GM23338 (cell line): ENCODE results near the gene GRIK4. TPM values are rescaled to one million over a fixed set of nuclear protein-coding genes. Genes with fewer than 3 reads are reported as not detected.

Source experiments
- ATAC-seq: fragments of 200-7000 bp; cut with Tn5 transposase; 3 replicates; pipeline ENCODE4 v1.9.1; 2020
- DNase-seq: peaks from one replicate; pipeline ENCODE4 v3.0.0-alpha.2; 2015; ENCODE audit warnings: low spot score
- H2AFZ ChIP-seq: fragments of 200-600 bp; sonication (generic); 2 replicates; pipeline ENCODE4 v1.8.0; 2016; ENCODE audit warnings: antibody characterized with exemption, mild to moderate bottlenecking, moderate library complexity
- H3F3A ChIP-seq: fragments of 200-600 bp; sonication (generic); replicated peaks from 2 replicates; pipeline ENCODE4 v1.8.0; 2017; ENCODE audit warnings: antibody characterized with exemption, mixed run types, low read depth
- H3K27ac ChIP-seq: fragments of 200-600 bp; sonication (generic); 2 replicates; pipeline ENCODE4 v1.6.1; 2016; ENCODE audit warnings: low read depth
- H3K27me3 ChIP-seq: fragments of 200-600 bp; sonication (generic); 2 replicates; pipeline ENCODE4 v1.8.0; 2016; ENCODE audit warnings: mild to moderate bottlenecking, mixed run types, moderate library complexity; ENCODE audit not compliant: insufficient read depth
- H3K36me3 ChIP-seq: fragments of 200-600 bp; sonication (generic); 2 replicates; pipeline ENCODE4 v1.8.0; 2016; ENCODE audit warnings: mild to moderate bottlenecking; ENCODE audit not compliant: insufficient read depth
- H3K4me1 ChIP-seq: fragments of 200-600 bp; sonication (generic); 2 replicates; pipeline ENCODE4 v1.8.0; 2016; ENCODE audit warnings: mild to moderate bottlenecking, moderate library complexity; ENCODE audit not compliant: insufficient read depth
- H3K4me2 ChIP-seq: fragments of 200-600 bp; sonication (generic); 2 replicates; pipeline ENCODE4 v1.7.1; 2017; ENCODE audit warnings: mixed run types
- H3K4me3 ChIP-seq: fragments of 200-600 bp; sonication (generic); 2 replicates; pipeline ENCODE4 v1.6.1; 2016; ENCODE audit warnings: mixed run types
- H3K79me2 ChIP-seq: fragments of 200-600 bp; sonication (generic); replicated peaks from 2 replicates; pipeline ENCODE4 v1.8.0; 2017; ENCODE audit warnings: mild to moderate bottlenecking; ENCODE audit not compliant: insufficient read depth
- H3K9me2 ChIP-seq: fragments of 200-600 bp; sonication (generic); 2 replicates; pipeline ENCODE4 v1.8.0; 2017; ENCODE audit not compliant: insufficient read depth
- H4K20me1 ChIP-seq: fragments of 200-600 bp; sonication (generic); replicated peaks from 2 replicates; pipeline ENCODE4 v1.8.0; 2017; ENCODE audit warnings: mild to moderate bottlenecking; ENCODE audit not compliant: insufficient read depth
- H3K27ac Mint-ChIP-seq: 2 replicates; pipeline ENCODE4 v1.8.0; 2020; ENCODE audit warnings: inconsistent platforms, mild to moderate bottlenecking, moderate library complexity, mixed read lengths
- H3K27me3 Mint-ChIP-seq: 3 replicates; pipeline ENCODE4 v1.8.0; 2022; ENCODE audit warnings: low read depth, mild to moderate bottlenecking, moderate library complexity, mixed read lengths, inconsistent platforms; ENCODE audit not compliant: insufficient read depth, poor library complexity
- H3K36me3 Mint-ChIP-seq: 3 replicates; pipeline ENCODE4 v1.8.0; 2021; ENCODE audit warnings: low read depth, mild to moderate bottlenecking, inconsistent platforms, moderate library complexity, mixed read lengths
- H3K4me1 Mint-ChIP-seq: 3 replicates; pipeline ENCODE4 v1.8.0; 2020; ENCODE audit warnings: mild to moderate bottlenecking, inconsistent platforms, mixed read lengths
- H3K4me3 Mint-ChIP-seq: 3 replicates; pipeline ENCODE4 v1.8.0; 2021; ENCODE audit warnings: moderate library complexity, mild to moderate bottlenecking, inconsistent platforms, mixed read lengths
- H3K9me3 Mint-ChIP-seq: 3 replicates; pipeline ENCODE4 v1.8.0; 2020; ENCODE audit warnings: moderate library complexity, mild to moderate bottlenecking, inconsistent platforms, mixed read lengths
- EZH2 ChIP-seq: fragments of 200-600 bp; sonication (generic); IDR thresholded peaks from one replicate; pipeline ENCODE4 v1.8.0; 2017; ENCODE audit warnings: antibody characterized with exemption, mild to moderate bottlenecking, low read depth; ENCODE audit not compliant: unreplicated experiment
- EZH2phosphoT487 ChIP-seq: fragments of 200-600 bp; sonication (generic); IDR thresholded peaks from one replicate; pipeline ENCODE4 v1.8.1; 2018; ENCODE audit warnings: antibody characterized with exemption; ENCODE audit not compliant: unreplicated experiment
- NANOG ChIP-seq: IDR thresholded peaks from 2 replicates; pipeline ENCODE4 v1.6.1; 2016; ENCODE audit warnings: antibody characterized with exemption, borderline replicate concordance
- STAT1 ChIP-seq: IDR thresholded peaks from one replicate; pipeline ENCODE4 v1.6.1; 2016; ENCODE audit warnings: antibody characterized with exemption; ENCODE audit not compliant: unreplicated experiment
- polyA plus RNA-seq: library from polyadenylated mRNA; unstranded; fragments of >200 nt; fragmentation: Nextera tagmentation; extraction: Ambion mirVana; gene quantifications from 2 replicates; pipeline ENCODE4 v1.2.1, GENCODE V29; 2016
- total RNA-seq: library from RNA; depleted of rRNA; stranded (reverse); fragments of >200 nt; shearing (Covaris generic); gene quantifications from 2 replicates; pipeline ENCODE4 v1.2.3, GENCODE V29; 2014
- TF ChIP-seq, protein P1 (sequence below): IDR thresholded peaks from 2 replicates; pipeline ENCODE4 v1.6.1; 2016; ENCODE audit warnings: antibody characterized with exemption
- TF ChIP-seq, protein P2 (sequence below): IDR thresholded peaks from one replicate; pipeline ENCODE4 v1.6.1; 2018; ENCODE audit warnings: antibody characterized with exemption; ENCODE audit not compliant: unreplicated experiment
- TF ChIP-seq, protein P3 (sequence below): fragments of 250-450 bp; sonication (Bioruptor Pico); IDR thresholded peaks from 2 replicates; pipeline ENCODE4 v1.5.0; 2020; ENCODE audit warnings: mild to moderate bottlenecking, moderate library complexity
- TF ChIP-seq, protein P4 (sequence below), 2 experiments: fragments of 200-600 bp in 1 of 2; sonication (generic) in 1 of 2; conservative IDR thresholded peaks; 2 replicates each; pipeline versions ENCODE4 v1.5.1 to v1.6.1; 2016 to 2017; ENCODE audit warnings: antibody characterized with exemption in 2 of 2, low read depth in 2 of 2, mild to moderate bottlenecking in 2 of 2, moderate library complexity in 1 of 2

GRIK4 gene
- total and polyA plus RNA-seq, 2 experiments from 2014 or later = 0.63 to 2.2 TPM

DNA sequence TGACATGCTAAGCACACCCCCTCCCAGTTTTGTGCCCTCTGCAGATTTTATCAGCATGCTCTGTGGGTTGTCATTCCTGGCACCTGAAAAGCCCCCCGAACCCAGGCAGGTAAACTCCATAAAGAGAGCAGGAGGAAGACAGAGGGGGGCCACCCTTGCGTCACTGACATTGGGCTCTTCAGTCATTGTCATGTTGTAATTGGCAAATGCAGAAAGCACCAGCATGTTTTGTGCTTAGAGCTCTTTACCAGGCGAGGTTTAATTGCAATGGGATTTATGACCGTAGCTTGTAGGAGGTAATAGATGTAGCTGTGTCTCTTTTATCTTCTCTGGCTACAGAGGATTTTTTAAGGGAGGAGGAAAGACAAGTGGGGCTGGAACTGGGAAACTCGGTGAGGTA is 201.7 kb downstream of the GRIK4 start (continued):
- TF ChIP-seq, protein P1, sequence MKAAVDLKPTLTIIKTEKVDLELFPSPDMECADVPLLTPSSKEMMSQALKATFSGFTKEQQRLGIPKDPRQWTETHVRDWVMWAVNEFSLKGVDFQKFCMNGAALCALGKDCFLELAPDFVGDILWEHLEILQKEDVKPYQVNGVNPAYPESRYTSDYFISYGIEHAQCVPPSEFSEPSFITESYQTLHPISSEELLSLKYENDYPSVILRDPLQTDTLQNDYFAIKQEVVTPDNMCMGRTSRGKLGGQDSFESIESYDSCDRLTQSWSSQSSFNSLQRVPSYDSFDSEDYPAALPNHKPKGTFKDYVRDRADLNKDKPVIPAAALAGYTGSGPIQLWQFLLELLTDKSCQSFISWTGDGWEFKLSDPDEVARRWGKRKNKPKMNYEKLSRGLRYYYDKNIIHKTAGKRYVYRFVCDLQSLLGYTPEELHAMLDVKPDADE = no peak
- TF ChIP-seq EZH2phosphoT487 (no peak), STAT1 (no peak)
- TF ChIP-seq, protein P2, sequence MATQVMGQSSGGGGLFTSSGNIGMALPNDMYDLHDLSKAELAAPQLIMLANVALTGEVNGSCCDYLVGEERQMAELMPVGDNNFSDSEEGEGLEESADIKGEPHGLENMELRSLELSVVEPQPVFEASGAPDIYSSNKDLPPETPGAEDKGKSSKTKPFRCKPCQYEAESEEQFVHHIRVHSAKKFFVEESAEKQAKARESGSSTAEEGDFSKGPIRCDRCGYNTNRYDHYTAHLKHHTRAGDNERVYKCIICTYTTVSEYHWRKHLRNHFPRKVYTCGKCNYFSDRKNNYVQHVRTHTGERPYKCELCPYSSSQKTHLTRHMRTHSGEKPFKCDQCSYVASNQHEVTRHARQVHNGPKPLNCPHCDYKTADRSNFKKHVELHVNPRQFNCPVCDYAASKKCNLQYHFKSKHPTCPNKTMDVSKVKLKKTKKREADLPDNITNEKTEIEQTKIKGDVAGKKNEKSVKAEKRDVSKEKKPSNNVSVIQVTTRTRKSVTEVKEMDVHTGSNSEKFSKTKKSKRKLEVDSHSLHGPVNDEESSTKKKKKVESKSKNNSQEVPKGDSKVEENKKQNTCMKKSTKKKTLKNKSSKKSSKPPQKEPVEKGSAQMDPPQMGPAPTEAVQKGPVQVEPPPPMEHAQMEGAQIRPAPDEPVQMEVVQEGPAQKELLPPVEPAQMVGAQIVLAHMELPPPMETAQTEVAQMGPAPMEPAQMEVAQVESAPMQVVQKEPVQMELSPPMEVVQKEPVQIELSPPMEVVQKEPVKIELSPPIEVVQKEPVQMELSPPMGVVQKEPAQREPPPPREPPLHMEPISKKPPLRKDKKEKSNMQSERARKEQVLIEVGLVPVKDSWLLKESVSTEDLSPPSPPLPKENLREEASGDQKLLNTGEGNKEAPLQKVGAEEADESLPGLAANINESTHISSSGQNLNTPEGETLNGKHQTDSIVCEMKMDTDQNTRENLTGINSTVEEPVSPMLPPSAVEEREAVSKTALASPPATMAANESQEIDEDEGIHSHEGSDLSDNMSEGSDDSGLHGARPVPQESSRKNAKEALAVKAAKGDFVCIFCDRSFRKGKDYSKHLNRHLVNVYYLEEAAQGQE = no peak

DNA sequence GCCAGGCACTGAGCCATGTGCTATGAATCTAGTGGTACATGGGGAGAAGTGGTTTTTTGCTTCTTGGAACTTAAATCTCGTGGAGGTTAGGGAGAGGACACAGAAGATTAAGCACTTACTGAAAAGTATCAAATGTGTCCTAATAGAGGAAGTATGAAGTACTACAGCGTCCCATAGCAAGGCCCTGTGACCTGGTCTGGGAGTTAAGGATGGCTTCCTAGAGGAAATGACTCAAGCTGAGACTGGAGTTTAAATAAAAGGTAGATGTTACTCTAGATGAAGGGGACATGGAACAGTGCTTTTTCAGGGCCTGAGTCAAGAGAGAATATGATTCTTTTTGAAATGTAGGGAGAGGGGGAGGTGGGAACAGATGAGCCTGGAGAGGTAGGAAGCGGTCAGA is 202.9 kb downstream of the GRIK4 start:
- Histone ChIP-seq H3F3A (no peaks in the 10 kb centered on the region), H3K9me2 (no peaks in the 10 kb centered on the region), H3K4me2 (no peak overlapping the region), H4K20me1 (no peaks in the 10 kb centered on the region), H2AFZ (no peak overlapping the region), H3K27ac (no peak overlapping the region; the same call in 1 of the 2 replicates), H3K4me3 (no peak overlapping the region), H3K4me1 (peaks cover 28% of the 10 kb centered on the region), H3K27me3 (no peaks in the 10 kb centered on the region), H3K79me2 (no peaks in the 10 kb centered on the region), H3K36me3 (no peaks in the 10 kb centered on the region)
- DNase-seq (no peak), ATAC-seq (no peak)
- Mint-ChIP-seq H3K36me3 (no peaks in the 10 kb centered on the region), H3K27ac (no peak overlapping the region), H3K27me3 (peaks cover 4% of the 10 kb centered on the region), H3K9me3 (no peaks in the 10 kb centered on the region; the same call in 2 of the 3 replicates), H3K4me1 (peaks cover 50% of the 10 kb centered on the region), H3K4me3 (no peak overlapping the region)
- TF ChIP-seq, protein P3, sequence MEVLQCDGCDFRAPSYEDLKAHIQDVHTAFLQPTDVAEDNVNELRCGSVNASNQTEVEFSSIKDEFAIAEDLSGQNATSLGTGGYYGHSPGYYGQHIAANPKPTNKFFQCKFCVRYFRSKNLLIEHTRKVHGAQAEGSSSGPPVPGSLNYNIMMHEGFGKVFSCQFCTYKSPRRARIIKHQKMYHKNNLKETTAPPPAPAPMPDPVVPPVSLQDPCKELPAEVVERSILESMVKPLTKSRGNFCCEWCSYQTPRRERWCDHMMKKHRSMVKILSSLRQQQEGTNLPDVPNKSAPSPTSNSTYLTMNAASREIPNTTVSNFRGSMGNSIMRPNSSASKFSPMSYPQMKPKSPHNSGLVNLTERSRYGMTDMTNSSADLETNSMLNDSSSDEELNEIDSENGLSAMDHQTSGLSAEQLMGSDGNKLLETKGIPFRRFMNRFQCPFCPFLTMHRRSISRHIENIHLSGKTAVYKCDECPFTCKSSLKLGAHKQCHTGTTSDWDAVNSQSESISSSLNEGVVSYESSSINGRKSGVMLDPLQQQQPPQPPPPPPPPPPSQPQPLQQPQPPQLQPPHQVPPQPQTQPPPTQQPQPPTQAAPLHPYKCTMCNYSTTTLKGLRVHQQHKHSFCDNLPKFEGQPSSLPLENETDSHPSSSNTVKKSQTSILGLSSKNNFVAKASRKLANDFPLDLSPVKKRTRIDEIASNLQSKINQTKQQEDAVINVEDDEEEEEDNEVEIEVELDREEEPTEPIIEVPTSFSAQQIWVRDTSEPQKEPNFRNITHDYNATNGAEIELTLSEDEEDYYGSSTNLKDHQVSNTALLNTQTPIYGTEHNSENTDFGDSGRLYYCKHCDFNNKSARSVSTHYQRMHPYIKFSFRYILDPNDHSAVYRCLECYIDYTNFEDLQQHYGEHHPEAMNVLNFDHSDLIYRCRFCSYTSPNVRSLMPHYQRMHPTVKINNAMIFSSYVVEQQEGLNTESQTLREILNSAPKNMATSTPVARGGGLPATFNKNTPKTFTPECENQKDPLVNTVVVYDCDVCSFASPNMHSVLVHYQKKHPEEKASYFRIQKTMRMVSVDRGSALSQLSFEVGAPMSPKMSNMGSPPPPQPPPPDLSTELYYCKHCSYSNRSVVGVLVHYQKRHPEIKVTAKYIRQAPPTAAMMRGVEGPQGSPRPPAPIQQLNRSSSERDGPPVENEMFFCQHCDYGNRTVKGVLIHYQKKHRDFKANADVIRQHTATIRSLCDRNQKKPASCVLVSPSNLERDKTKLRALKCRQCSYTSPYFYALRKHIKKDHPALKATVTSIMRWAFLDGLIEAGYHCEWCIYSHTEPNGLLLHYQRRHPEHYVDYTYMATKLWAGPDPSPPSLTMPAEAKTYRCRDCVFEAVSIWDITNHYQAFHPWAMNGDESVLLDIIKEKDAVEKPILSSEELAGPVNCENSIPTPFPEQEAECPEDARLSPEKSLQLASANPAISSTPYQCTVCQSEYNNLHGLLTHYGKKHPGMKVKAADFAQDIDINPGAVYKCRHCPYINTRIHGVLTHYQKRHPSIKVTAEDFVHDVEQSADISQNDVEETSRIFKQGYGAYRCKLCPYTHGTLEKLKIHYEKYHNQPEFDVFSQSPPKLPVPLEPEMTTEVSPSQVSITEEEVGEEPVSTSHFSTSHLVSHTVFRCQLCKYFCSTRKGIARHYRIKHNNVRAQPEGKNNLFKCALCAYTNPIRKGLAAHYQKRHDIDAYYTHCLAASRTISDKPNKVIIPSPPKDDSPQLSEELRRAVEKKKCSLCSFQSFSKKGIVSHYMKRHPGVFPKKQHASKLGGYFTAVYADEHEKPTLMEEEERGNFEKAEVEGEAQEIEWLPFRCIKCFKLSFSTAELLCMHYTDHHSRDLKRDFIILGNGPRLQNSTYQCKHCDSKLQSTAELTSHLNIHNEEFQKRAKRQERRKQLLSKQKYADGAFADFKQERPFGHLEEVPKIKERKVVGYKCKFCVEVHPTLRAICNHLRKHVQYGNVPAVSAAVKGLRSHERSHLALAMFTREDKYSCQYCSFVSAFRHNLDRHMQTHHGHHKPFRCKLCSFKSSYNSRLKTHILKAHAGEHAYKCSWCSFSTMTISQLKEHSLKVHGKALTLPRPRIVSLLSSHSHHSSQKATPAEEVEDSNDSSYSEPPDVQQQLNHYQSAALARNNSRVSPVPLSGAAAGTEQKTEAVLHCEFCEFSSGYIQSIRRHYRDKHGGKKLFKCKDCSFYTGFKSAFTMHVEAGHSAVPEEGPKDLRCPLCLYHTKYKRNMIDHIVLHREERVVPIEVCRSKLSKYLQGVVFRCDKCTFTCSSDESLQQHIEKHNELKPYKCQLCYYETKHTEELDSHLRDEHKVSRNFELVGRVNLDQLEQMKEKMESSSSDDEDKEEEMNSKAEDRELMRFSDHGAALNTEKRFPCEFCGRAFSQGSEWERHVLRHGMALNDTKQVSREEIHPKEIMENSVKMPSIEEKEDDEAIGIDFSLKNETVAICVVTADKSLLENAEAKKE = no peak
- TF ChIP-seq NANOG = no peak
- TF ChIP-seq, protein P4, sequence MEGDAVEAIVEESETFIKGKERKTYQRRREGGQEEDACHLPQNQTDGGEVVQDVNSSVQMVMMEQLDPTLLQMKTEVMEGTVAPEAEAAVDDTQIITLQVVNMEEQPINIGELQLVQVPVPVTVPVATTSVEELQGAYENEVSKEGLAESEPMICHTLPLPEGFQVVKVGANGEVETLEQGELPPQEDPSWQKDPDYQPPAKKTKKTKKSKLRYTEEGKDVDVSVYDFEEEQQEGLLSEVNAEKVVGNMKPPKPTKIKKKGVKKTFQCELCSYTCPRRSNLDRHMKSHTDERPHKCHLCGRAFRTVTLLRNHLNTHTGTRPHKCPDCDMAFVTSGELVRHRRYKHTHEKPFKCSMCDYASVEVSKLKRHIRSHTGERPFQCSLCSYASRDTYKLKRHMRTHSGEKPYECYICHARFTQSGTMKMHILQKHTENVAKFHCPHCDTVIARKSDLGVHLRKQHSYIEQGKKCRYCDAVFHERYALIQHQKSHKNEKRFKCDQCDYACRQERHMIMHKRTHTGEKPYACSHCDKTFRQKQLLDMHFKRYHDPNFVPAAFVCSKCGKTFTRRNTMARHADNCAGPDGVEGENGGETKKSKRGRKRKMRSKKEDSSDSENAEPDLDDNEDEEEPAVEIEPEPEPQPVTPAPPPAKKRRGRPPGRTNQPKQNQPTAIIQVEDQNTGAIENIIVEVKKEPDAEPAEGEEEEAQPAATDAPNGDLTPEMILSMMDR (conservative IDR thresholded peaks at IDR 0.05; ENCODE audit: low read depth in 2 of 2) = no peak
- no peak for TF ChIP-seq EZH2
- TF ChIP-seq, protein P2 = no peak
